HEK293T (cell line): ENCODE results near the gene ZNF488.

ENCODE experiments used
- ARNT ChIP-seq: fragments of 450-650 bp; IDR thresholded peaks from 2 replicates; pipeline ENCODE4 v1.6.1; 2017; ENCODE audit warnings: mild to moderate bottlenecking
- BHLHE40 ChIP-seq: fragments of 450-650 bp; IDR thresholded peaks from 2 replicates; pipeline ENCODE4 v1.6.1; 2016; ENCODE audit warnings: mild to moderate bottlenecking, moderate library complexity, borderline replicate concordance
- CTBP1 ChIP-seq: fragments of 450-650 bp; IDR thresholded peaks from 2 replicates; pipeline ENCODE4 v1.6.1; 2016; ENCODE audit warnings: borderline replicate concordance
- ELF4 ChIP-seq: fragments of 450-650 bp; IDR thresholded peaks from 2 replicates; pipeline ENCODE4 v1.6.1; 2017; ENCODE audit warnings: antibody characterized with exemption
- FOXK2 ChIP-seq: fragments of 450-650 bp; IDR thresholded peaks from 2 replicates; pipeline ENCODE4 v1.6.1; 2016; ENCODE audit warnings: mild to moderate bottlenecking
- HDGF ChIP-seq: fragments of 450-650 bp; IDR thresholded peaks from 2 replicates; pipeline ENCODE4 v1.6.1; 2017; ENCODE audit warnings: antibody characterized with exemption, borderline replicate concordance
- NFRKB ChIP-seq: fragments of 450-650 bp; IDR thresholded peaks from 2 replicates; pipeline ENCODE4 v1.6.1; 2016; ENCODE audit warnings: mild to moderate bottlenecking, moderate library complexity
- SP1 ChIP-seq: fragments of 450-650 bp; IDR thresholded peaks from 2 replicates; pipeline ENCODE4 v1.6.1; 2017
- TARDBP ChIP-seq: fragments of 450-650 bp; IDR thresholded peaks from 2 replicates; pipeline ENCODE4 v1.6.1; 2016

GRCh38 chr10:47330366-47330765 is 53.7 kb downstream of the ZNF488 start:
- no peak for TF ChIP-seq ARNT
- TF ChIP-seq HDGF, result no peak
- no peak for TF ChIP-seq FOXK2
- no peak for TF ChIP-seq CTBP1
- no peak for TF ChIP-seq TARDBP
- TF ChIP-seq BHLHE40, result no peak
- no peak for TF ChIP-seq ELF4
- TF ChIP-seq NFRKB, result no peak
- TF ChIP-seq SP1, result no peak
